ENCODE results near the gene OR2A12.
A peak's percentile ranks its signal among the peaks of the same experiment; 100 is the strongest.
"Not testable (repeated sequence)": the region's sequence is repeated elsewhere in the genome, so short reads cannot be mapped to it uniquely, and the experiment has no call there.

OR2A12 gene

DNA sequence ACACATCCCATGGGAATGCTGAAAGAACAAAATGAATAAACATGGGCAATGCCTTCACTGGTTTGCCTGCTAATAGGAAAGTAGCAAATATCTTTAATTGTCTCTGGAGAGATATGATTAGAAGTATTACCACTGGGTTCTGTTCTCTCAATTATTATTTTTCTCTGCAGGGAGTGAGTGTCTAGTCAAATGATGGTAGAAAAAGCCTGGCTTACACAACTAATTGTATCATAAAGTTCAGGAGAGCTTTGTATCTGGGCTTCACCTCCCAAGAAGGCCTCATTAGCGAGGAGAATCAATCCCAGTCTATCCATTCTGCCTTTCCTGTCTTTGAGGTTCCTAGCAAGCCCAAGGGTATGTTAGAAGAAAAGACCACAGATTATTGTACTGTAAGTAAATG is 36.8 kb downstream of the OR2A12 start, which contains the start of gene OR2A14:
Gene OR2A14 (plus strand): TSS at position 301 of the 400 bp plus-strand sequence. CDS start 5,937 bp downstream, outside the sequence.
- no peak for DNase-seq

DNA sequence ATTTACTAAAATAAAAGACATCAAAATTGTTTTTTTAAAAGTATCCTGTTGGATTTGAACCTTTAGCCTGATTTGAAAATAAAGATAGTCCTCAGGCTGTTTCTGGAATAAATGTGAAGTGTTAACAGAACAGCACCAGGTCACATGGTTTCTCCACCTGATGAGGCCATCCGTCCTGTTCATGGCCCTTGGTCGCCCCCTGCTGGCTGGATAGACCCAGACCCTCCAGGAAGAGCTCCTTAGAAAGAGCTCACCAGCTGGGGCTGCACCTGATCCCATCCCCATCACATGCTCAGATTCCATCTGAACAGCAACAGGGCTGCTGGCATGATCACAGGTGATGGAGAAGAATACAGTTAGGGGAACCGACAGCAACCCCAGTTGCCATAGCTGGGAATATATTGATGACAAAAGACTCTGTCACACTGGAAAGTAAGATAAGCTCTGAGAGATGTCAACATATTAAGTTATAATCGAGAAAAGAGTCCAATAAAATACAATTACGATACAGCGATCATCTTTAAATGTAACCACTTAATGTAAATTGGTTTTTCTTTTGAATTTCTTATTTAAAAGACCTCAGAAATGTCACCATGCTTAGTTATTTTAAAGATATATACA is 41.7 kb downstream of the OR2A12 start:
- peak; percentile 73 for DNase-seq

DNA sequence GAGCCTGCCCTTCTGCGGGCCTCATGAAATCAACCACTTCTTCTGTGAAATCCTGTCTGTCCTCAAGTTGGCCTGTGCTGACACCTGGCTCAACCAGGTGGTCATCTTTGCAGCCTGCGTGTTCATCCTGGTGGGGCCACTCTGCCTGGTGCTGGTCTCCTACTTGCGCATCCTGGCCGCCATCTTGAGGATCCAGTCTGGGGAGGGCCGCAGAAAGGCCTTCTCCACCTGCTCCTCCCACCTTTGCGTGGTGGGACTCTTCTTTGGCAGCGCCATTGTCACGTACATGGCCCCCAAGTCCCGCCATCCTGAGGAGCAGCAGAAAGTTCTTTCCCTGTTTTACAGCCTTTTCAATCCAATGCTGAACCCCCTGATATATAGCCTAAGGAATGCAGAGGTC is 43.5 kb downstream of the OR2A12 start:
- DNase-seq, result not testable (repeated sequence)

- DNase-seq, result no peak
These were observed 44.7 kb downstream of the OR2A12 start for GRCh38 chr7:144130730-144131129.

GRCh38 chr7:144132262-144132661 is 46.2 kb downstream of the OR2A12 start:
- DNase-seq, result no peak

- DNase-seq, result no peak
These were observed 47.2 kb downstream of the OR2A12 start for GRCh38 chr7:144133307-144133706.

GRCh38 chr7:144134116-144134515 is 48.0 kb downstream of the OR2A12 start:
- no peak for DNase-seq

DNA sequence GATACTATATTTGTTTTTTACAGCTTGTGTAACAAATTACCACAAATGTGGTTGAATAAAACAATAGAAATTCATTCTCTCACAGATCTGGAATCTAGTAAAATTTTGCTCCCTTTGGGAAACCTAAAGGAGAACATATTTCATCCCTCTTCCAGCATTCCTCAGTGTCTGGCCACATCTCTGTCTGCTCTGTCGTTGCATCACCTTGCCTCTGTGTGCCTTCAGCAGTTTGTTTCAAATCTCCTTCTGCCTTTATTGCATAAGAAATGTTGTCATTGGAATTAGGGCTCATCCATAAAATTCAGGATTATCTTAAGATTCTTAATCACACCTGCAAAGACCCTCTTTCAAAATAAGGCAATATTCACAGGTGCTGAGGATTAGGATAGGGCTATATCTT is 51.4 kb downstream of the OR2A12 start:
- DNase-seq, result no peak

- no peak for DNase-seq
These were observed 56.1 kb downstream of the OR2A12 start for GRCh38 chr7:144142187-144142586.

DNA sequence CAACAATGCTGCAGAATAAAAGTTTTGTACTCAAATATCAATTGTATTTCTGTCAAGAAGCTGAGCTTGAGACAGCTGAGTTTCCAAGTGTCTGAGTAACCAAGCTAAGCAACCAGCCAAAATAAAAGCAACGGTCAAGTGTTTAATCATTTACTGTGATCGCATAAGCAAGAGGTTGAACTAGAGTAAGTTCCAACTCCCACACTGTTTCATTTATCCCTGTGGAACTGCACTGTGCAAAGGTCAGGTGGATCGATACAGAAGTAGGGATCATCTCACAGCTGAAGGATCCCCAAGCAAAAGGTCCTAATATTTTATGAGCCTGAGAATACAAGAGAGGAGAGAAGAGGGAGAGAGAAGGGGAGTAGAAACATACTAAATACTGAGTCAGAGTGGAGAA is 58.3 kb downstream of the OR2A12 start:
- no peak for DNase-seq

DNA sequence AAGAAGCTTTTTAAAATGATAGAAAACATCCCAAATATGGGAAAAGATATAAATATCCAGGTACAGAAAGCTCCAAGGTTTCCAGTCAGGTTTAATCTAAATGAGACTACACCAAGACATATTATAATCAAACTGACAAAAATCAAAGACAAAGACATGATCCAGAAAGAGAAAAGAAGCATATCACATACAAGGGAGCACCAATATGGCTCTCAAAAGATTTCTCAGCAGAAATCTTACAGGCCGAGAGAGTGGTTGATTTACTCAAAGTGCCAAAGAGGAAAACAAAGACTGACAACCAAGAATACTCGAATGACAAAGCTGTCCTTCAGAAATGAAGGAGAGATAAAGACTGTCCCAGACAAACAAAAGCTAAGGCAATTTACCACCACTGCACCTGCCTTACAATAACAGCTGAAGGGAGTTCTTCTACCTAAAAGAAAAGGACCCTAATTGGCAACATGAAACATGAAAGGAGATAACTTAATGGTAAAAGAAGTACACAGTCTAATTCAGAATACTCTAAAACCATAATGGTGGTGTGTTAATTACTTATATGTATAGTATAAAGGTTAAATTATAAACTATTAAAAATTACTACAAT is 62.2 kb downstream of the OR2A12 start:
- DNase-seq, result no peak

Measured in NCI-H1048 (cell line).